Fibroblast of the aortic adventitia (primary cell): ENCODE data around the gene ITPRIP. TPM values are rescaled to one million over a fixed set of nuclear protein-coding genes. Genes with fewer than 3 reads are reported as not detected.

ENCODE experiments used
- DNase-seq: peaks from one replicate; pipeline ENCODE4 v3.0.0-alpha.2; 2010; ENCODE audit warnings: low read depth
- H3K4me3 ChIP-seq: 2 replicates; pipeline ENCODE4 v1.5.1; 2011; ENCODE audit warnings: low read depth, mild to moderate bottlenecking, control low read depth, low read length, moderate library complexity
- total RNA-seq: library from RNA; depleted of rRNA; stranded (reverse); fragments of >200 nt; gene quantifications from 2 replicates; pipeline ENCODE4 v1.2.3, GENCODE V29; 2012; ENCODE audit warnings: low replicate concordance
- TF ChIP-seq, protein P1 (sequence below): IDR thresholded peaks from 2 replicates; pipeline ENCODE4 v1.5.1; 2011; ENCODE audit warnings: mild to moderate bottlenecking, low read length, control low read depth, inconsistent platforms; ENCODE audit not compliant: insufficient read depth

The ITPRIP gene, protein sequence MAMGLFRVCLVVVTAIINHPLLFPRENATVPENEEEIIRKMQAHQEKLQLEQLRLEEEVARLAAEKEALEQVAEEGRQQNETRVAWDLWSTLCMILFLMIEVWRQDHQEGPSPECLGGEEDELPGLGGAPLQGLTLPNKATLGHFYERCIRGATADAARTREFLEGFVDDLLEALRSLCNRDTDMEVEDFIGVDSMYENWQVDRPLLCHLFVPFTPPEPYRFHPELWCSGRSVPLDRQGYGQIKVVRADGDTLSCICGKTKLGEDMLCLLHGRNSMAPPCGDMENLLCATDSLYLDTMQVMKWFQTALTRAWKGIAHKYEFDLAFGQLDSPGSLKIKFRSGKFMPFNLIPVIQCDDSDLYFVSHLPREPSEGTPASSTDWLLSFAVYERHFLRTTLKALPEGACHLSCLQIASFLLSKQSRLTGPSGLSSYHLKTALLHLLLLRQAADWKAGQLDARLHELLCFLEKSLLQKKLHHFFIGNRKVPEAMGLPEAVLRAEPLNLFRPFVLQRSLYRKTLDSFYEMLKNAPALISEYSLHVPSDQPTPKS
- total RNA-seq = 6.2 and 15.7 TPM in 2 replicates

DNA sequence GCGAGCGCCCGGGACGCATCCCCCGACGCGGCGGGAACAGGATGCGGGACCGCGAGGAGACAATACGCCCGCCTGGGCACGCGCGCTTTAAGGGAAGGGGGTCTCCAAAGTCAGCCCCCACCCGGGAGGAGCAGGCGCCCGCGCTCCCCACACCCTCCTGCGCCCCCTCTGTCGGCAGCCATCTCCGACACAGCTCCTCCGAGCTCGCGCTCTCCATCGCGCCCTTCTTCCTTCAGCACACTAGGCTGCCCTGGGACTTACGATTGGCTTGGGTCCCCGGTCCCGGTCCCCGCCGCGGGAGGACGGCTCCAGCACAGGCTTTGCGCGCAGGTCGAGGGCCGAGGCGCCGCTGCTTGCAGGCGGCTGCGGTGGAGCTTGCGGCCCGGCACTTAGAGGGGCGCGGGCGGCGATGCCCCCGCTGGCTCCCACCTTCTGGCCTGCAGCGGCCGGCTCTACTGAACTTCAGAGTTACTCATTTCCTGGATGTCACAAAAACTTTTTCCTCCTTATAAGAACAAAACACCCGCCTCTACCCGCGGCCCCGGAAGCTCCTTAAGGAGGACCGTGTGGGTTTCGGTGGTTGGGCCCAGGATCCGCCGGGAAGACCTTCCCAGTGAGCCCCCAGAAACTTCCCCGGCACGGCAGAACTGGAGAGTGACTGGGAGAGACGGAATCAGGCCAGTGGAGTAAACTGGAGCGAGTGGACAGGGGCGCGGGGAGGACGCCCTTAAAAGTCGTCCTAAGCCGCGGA lies at the start of gene ITPRIP:
TSS of gene ITPRIP (minus strand) at position 481 of the 751 bp plus-strand sequence. CDS start 22,414 bp downstream, outside the sequence.
- peak; percentile 91 for DNase-seq
- TF ChIP-seq, protein P1, sequence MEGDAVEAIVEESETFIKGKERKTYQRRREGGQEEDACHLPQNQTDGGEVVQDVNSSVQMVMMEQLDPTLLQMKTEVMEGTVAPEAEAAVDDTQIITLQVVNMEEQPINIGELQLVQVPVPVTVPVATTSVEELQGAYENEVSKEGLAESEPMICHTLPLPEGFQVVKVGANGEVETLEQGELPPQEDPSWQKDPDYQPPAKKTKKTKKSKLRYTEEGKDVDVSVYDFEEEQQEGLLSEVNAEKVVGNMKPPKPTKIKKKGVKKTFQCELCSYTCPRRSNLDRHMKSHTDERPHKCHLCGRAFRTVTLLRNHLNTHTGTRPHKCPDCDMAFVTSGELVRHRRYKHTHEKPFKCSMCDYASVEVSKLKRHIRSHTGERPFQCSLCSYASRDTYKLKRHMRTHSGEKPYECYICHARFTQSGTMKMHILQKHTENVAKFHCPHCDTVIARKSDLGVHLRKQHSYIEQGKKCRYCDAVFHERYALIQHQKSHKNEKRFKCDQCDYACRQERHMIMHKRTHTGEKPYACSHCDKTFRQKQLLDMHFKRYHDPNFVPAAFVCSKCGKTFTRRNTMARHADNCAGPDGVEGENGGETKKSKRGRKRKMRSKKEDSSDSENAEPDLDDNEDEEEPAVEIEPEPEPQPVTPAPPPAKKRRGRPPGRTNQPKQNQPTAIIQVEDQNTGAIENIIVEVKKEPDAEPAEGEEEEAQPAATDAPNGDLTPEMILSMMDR = peak; percentile 37
- H3K4me3 ChIP-seq = peak within 1 kb of the TSS; percentile 92

DNA sequence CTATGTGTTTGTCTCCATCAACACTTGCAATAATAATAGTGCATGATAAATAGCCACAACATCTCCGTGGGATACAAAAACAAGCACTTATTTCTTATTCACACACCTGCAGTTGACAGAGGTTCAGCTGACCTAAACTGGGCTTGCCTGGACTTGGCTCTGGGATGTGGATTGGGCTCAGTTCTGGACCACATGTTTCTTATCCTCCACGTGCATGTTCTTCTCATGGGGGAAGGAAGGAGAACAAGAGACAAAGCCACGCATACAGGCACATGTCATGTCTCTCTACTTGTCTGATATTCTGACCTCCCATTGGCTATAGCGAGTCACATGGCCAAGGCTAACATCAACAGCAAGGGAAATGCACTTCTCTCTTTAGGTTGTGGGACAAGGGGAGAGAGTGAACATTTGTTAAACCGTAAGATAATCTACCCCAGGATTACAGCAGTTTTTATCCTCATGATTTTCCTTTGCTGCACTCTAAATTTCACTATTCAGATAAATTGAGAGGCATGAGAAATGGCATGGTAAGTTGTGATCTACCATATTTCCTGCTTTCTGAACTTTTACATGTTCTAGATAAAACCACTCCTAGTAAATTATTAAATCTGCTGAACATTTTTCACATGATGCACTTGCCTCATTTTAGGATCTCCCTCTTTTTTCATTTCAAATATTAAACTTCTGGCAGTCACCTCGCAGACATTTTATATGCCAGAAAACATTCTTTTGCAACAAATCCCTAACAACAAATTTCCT lies 49.0 kb upstream of the ITPRIP start:
- TF ChIP-seq, protein P1 = no peak
- no peak for DNase-seq
- H3K4me3 ChIP-seq = no peak overlapping the region

DNA sequence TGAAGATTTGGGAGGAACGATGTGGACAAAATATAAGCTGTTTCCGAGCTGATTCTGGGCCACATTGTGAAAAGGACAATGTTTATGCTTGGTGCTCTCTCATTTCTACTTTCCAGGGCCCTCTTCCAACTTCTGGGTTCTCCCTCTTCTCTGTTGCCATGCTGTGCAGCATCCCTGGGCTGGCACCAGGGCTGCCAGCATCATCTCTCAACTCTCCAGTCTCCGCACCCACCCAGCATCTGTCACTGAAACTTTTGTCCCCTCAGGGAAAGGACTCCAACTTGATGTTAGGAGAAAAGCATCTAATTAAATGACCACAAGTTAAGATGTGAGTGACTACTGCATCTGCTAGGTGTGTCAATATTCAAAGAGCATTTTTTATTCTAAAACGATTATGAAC lies 42.1 kb upstream of the ITPRIP start:
- DNase-seq = no peak
- TF ChIP-seq, protein P1 = no peak
- H3K4me3 ChIP-seq = no peak overlapping the region

DNA sequence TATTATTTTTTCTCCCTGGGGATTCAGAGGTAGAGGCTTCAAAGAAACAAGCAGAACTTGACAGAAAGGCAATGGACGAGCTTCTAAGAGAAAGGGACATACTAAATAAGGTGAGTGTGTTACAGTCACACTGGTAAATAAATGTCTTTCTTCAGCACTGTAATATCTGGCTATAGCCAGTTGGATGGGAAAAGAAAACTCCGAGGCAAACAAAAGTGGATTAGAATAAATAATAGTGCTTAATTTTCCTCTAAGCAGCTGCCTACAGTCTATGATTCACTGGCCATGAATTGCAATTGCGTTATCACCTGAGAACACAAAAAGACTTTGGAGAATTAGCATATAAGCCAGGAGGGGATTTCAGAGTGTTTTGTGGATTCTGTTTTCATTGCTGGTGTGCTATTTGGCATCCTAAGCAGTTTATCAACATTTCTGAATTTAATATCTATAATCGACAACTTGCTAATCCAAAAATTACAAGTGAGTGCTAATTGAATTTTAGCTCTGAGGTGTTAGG lies 38.6 kb upstream of the ITPRIP start:
- TF ChIP-seq, protein P1 = no peak
- H3K4me3 ChIP-seq = no peak overlapping the region
- no peak for DNase-seq

DNA sequence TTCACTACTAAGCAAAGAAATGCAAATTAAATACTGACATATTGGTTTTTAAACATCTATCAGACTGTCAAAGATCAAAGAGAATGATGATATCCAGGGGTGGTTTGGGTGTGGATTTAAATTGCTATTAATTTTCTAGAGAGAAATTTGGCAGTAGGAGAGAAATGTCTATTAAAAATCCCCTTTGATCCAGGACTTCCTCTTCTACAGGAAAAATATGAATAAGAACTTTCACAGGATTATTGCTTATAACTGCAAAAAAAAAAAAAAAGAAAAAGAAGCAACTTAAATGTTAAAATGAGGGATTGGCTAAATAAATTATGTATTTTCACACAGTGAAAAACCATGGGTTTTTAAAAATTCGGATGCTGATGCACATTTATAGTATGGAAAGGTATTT lies 36.3 kb upstream of the ITPRIP start:
- no peak overlapping the region for H3K4me3 ChIP-seq
- DNase-seq = no peak
- TF ChIP-seq, protein P1 = no peak

DNA sequence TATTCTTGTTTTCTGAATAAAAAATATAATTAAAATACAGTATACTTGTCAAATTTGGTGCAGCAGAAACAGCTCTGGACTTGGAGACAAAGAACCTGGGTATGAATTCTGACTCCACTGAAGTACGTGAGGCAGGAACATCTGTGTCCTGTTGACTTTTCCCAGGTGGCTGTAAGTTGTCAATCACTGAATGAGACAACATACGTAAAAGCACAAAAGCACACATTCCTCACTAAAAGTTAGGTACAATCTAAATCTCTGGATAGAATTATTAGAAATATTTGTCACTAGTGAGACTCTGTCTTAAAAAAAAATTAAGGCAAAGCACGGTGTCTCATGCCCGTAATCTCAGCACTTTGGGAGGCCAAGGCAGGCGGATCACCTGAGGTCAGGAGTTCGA lies 33.5 kb upstream of the ITPRIP start:
- TF ChIP-seq, protein P1 = no peak
- DNase-seq = no peak
- no peak overlapping the region for H3K4me3 ChIP-seq
